Muscle layer of colon (tissue), 2 donors: ENCODE measurements around the gene OXT.

Experiments used
- H3K27ac ChIP-seq: one replicate; pipeline ENCODE4 v1.7.0; 2013; ENCODE audit warnings: low read depth, mild to moderate bottlenecking, low read length, moderate library complexity
- H3K27me3 ChIP-seq, 2 donors: one replicate each; pipeline ENCODE4 v1.7.0; 2013; ENCODE audit warnings: low read length in 2 of 2, mild to moderate bottlenecking in 2 of 2; ENCODE audit not compliant: insufficient read depth in 2 of 2, control insufficient read depth in 1 of 2
- H3K36me3 ChIP-seq: one replicate; pipeline ENCODE4 v1.7.0; 2013; ENCODE audit warnings: mild to moderate bottlenecking, low read length; ENCODE audit not compliant: insufficient read depth
- H3K4me1 ChIP-seq: one replicate; pipeline ENCODE4 v1.7.0; 2013; ENCODE audit warnings: mild to moderate bottlenecking, low read length; ENCODE audit not compliant: insufficient read depth
- H3K4me3 ChIP-seq, 2 donors: one replicate each; pipeline ENCODE4 v1.7.0; 2013; ENCODE audit warnings: low read length in 2 of 2, low read depth in 1 of 2, mild to moderate bottlenecking in 1 of 2, moderate library complexity in 1 of 2
- H3K9ac ChIP-seq: one replicate; pipeline ENCODE4 v1.7.0; 2013; ENCODE audit warnings: low read length
- H3K9me3 ChIP-seq: one replicate; pipeline ENCODE4 v1.7.0; 2013; ENCODE audit warnings: mild to moderate bottlenecking, low read length
- donor health status: abdominal sarcoma.
- donor health status: Adenocarcinoma of cecum.

Gene OXT

GRCh38 chr20:3094848-3095629 is 23.6 kb downstream of the OXT start:
- Histone ChIP-seq H3K27ac (no peak overlapping the region), H3K36me3 (no peaks in the 10 kb centered on the region), H3K9me3 (no peaks in the 10 kb centered on the region), H3K27me3 (peaks cover 6 to 22% of the 10 kb centered on the region in 2 donors), H3K9ac (no peak overlapping the region), H3K4me3 (no peak overlapping the region), H3K4me1 (no peaks in the 10 kb centered on the region)

GRCh38 chr20:3100480-3100879 is 29.1 kb downstream of the OXT start:
- Histone ChIP-seq H3K4me1 (no peaks in the 10 kb centered on the region), H3K4me3 (no peak overlapping the region), H3K27me3 (no peaks in the 10 kb centered on the region), H3K36me3 (no peaks in the 10 kb centered on the region), H3K9ac (no peak overlapping the region), H3K9me3 (no peaks in the 10 kb centered on the region), H3K27ac (no peak overlapping the region)

- Histone ChIP-seq H3K9ac (no peak overlapping the region), H3K36me3 (no peaks in the 10 kb centered on the region), H3K4me3 (no peak overlapping the region), H3K27me3 (no peaks in the 10 kb centered on the region), H3K9me3 (no peaks in the 10 kb centered on the region), H3K27ac (no peak overlapping the region), H3K4me1 (no peaks in the 10 kb centered on the region)
Observed at GRCh38 chr20:3101251-3101650, 29.8 kb downstream of the OXT start.

DNA sequence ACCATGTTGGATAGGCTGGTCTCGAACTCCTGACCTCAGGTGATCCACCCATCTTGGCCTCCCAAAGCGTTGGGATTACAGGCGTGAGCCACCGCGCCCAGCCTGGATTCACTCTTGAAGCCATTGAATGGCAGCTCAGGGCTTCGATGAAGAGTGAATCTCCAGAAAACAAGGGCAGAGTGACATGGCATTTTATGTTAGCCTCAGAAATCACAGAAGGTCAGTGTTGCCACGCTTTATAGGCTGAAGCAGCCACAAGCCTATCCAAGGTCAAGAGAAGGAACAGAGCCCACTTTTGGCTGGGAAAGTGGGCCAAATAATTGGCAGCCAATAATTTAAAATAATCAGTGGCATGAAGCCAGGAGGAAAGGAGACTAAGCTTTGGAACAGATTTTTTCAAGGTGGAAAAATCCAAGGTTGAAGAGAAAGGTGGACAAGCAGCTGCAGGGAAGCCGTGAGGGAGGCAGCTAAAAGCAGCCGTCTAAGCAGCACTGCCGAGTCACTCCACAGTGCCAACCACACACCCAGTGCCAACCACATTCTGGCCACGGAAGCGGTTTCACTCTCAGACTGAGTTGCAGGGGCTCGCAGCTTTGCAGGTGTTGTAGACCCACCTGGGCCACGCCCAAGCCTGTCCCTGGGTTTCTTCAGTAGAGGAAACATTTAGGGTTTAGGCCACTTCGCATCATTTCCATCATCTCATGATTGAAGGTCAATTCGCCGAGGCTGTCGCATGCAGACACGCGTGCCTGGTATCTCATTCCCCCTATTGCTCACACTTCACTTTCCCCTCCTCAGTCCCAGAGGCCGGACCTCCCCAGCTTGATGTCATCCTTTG is 30.5 kb downstream of the OXT start:
- Histone ChIP-seq H3K4me3 (no peak overlapping the region), H3K4me1 (no peaks in the 10 kb centered on the region), H3K27ac (no peak overlapping the region), H3K27me3 (no peaks in the 10 kb centered on the region), H3K9ac (no peak overlapping the region), H3K9me3 (no peaks in the 10 kb centered on the region), H3K36me3 (no peaks in the 10 kb centered on the region)

DNA sequence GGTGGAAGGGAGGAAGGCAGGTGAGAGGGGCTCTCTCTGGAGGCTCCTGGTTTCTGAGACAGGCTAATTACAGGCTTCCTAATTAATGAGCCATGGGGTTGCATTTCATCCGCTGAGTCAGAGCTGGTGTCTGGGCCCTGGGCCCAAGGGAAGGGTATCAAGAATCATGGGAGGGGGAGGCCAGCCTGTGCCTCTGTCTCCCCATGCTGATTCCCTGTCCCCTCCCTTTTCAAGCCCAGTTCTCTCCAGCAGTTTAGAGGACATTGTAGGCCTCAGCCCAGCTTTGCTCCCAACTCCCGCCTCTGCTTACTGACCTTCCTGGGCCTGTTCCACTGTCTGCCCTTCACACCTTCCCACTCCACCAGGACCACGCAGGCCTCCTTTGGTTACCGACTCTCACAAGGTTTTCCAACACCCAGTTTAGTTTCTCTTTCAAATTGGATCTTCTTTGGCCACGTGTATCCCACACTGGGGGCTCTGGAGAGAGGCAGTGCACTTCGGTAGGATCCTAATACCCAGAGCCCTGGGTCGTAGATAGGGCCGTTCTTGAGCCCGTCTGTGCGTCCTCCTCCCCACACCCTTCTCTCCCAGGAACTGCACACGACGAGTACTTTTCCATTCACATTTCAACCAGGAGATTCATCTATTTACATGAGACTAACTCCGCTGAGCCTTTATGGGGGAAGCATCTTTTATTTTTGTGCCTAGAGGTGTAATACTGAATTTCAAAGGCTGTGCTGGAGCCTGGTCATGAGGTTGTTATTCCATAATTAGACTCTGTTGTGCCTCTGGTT is 31.4 kb downstream of the OXT start:
- Histone ChIP-seq H3K4me3 (no peak overlapping the region), H3K9me3 (no peaks in the 10 kb centered on the region), H3K36me3 (peaks cover 8% of the 10 kb centered on the region), H3K4me1 (no peaks in the 10 kb centered on the region), H3K9ac (no peak overlapping the region), H3K27ac (no peak overlapping the region), H3K27me3 (no peaks in the 10 kb centered on the region)

GRCh38 chr20:3103369-3104032 is 32.1 kb downstream of the OXT start:
- H3K27ac ChIP-seq: no peak overlapping the region
- no peaks in the 10 kb centered on the region for H3K9me3 ChIP-seq
- H3K4me3 ChIP-seq: no peak overlapping the region

DNA sequence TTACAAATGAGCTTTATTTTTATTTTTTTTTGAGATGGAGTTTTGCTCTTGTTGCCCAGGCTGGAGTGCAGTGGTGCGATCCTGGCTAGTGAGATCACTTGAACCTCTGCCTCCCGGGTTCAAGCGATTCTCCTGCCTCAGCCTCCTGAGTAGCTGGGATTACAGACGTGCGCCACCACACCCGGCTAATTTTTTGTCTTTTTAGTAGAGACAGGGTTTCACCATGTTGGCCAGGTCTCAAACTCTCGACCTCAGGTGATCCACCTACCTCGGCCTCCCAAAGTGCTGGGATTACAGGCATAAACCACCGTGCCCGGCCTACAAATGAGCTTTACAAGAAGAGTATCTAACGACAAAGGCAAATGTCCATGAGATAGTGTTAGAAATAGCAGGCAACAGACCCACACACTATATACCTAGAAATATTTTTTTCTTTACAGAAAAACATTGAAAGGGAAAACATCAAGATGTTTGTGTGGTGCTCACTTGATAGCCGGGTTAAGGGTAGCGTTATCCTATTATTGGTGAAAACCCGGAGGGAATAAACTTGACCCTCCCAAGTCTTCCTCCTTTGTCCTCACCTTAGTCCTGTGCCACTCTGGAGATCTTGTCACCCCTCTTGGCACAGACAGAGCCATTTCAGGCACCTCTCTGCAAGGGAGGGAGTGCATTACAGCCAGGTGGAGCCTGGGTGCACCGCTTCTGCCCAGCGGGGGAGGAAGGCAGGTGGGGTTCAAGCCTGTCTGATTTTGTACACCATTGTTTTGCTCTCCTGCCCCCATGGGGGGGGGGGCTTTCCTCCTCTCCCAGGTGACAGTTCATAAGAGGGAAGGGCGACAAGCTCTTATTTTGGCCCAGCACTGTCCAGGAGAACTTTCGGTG is 34.1 kb downstream of the OXT start:
- Histone ChIP-seq H3K4me3 (no peak overlapping the region), H3K4me1 (no peaks in the 10 kb centered on the region), H3K27me3 (no peaks in the 10 kb centered on the region), H3K9me3 (no peaks in the 10 kb centered on the region), H3K9ac (no peak overlapping the region), H3K27ac (no peak overlapping the region), H3K36me3 (peaks cover 26% of the 10 kb centered on the region)

More at GRCh38 chr20:3103369-3104032, 32.1 kb downstream of the OXT start:
- no peak overlapping the region for H3K9ac ChIP-seq
- no peaks in the 10 kb centered on the region for H3K27me3 ChIP-seq
- no peaks in the 10 kb centered on the region for H3K4me1 ChIP-seq
- H3K36me3 ChIP-seq: peaks cover 8% of the 10 kb centered on the region

DNA sequence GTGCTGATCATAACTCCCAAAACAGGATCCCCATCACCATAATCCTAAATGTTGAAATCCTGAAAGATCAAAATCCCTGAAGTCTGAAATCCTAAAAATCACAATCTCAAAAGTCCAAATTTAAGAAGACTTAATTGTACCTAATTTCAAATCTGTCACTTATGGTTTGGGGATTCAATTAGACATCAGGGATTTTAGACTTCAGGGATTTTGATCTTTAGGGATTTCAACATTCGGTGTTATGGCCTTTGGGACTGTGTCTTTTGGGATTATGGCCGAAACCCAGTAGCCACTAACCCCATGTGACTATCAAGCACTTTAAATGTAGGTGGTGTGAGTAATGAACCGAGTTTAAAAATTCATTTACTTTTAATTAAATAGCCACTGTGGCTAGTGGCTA is 34.8 kb downstream of the OXT start:
- Histone ChIP-seq H3K4me3 (no peak overlapping the region), H3K27me3 (no peaks in the 10 kb centered on the region), H3K27ac (no peak overlapping the region), H3K4me1 (no peaks in the 10 kb centered on the region), H3K9me3 (no peaks in the 10 kb centered on the region), H3K9ac (no peak overlapping the region), H3K36me3 (peaks cover 26% of the 10 kb centered on the region)

- H3K27ac ChIP-seq: no peak overlapping the region
- no peaks in the 10 kb centered on the region for H3K4me1 ChIP-seq
- no peaks in the 10 kb centered on the region for H3K9me3 ChIP-seq
- H3K36me3 ChIP-seq: peaks cover 32% of the 10 kb centered on the region
- no peak overlapping the region for H3K9ac ChIP-seq
- no peak overlapping the region for H3K4me3 ChIP-seq
- no peaks in the 10 kb centered on the region for H3K27me3 ChIP-seq
Observed at GRCh38 chr20:3106658-3107463, 35.4 kb downstream of the OXT start.
